Esophagus squamous epithelium (tissue), 4 donors: ENCODE results near the gene GHSR.

Experiments used
- POLR2A ChIP-seq, 4 donors: fragments of 450-650 bp; IDR thresholded peaks; one replicate each; pipeline ENCODE4 v1.6.1; 2017; ENCODE audit warnings: antibody characterized with exemption in 4 of 4, mild to moderate bottlenecking in 4 of 4, moderate library complexity in 3 of 4
- TF ChIP-seq, protein P1 (sequence below), 6 experiments: fragments of 450-650 bp in 4 of 6; fragments of 200-600 bp in 2 of 6; sonication (generic) in 2 of 6; IDR thresholded peaks; one replicate each; pipeline ENCODE4 v1.5.1; 2016 to 2019; ENCODE audit warnings: antibody characterized with exemption in 6 of 6, mild to moderate bottlenecking in 4 of 6, moderate library complexity in 4 of 6

DNA sequence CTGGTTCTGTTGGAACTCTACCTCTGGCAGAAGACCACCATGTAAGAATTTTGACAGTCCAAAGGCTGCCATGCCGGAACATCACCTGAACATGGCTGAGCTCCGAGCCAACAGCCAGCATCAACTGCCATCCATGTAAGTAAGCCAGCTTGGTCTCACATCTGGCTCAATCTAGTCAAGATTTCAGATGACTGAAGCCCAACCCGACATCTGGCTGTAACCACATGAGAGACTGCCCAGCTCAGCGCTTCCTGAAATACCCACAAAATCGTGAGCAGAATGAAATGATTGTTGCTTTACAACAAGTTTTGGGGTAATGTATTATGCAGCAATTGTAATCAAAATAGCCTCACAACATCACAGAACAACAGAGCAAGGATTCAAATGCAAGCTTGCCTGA, 32.9 kb downstream of the GHSR start:
- TF ChIP-seq, protein P1, sequence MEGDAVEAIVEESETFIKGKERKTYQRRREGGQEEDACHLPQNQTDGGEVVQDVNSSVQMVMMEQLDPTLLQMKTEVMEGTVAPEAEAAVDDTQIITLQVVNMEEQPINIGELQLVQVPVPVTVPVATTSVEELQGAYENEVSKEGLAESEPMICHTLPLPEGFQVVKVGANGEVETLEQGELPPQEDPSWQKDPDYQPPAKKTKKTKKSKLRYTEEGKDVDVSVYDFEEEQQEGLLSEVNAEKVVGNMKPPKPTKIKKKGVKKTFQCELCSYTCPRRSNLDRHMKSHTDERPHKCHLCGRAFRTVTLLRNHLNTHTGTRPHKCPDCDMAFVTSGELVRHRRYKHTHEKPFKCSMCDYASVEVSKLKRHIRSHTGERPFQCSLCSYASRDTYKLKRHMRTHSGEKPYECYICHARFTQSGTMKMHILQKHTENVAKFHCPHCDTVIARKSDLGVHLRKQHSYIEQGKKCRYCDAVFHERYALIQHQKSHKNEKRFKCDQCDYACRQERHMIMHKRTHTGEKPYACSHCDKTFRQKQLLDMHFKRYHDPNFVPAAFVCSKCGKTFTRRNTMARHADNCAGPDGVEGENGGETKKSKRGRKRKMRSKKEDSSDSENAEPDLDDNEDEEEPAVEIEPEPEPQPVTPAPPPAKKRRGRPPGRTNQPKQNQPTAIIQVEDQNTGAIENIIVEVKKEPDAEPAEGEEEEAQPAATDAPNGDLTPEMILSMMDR (IDR thresholded peaks at IDR 0.05): no peak
- TF ChIP-seq POLR2A (IDR thresholded peaks at IDR 0.05): no peak
